ENCODE data around the gene SLC22A3.

- no peak for TF ChIP-seq CTCF (IDR thresholded peaks at IDR 0.05)
- TF ChIP-seq POLR2A (IDR thresholded peaks at IDR 0.05): no peak
Observed at GRCh38 chr6:160396292-160396691, 48.1 kb downstream of the SLC22A3 start.

Measured in testis (tissue), 2 donors.